Measurements from ENCODE around the gene PHKA2.

The PHKA2 gene

DNA sequence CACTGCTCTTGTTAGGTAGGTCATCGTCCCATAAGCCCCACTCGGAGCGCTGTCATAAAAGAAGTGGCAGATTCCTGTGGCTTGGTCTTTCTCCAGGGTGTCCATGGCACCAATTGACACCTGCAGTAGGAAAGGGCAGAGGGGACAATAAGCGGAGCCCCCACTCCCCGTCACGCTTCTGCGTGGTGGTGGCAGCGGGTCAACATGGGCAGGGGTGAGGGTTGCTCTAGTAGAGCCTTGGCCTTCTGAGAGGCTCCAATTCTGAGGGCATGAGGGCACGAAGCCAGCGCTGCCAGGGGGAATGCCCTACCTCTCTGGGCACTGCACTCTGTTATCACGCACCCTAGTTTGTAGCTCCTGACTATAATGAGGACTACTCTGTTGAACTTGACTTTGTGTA is 90.4 kb downstream of the PHKA2 start:
- CTCF ChIA-PET = interaction anchor here (1.4 kb wide), 1 partner anchor 10 kb away, joined by 3 read pairs; no protein-coding TSS in a partner anchor
- TF ChIP-seq, protein P1, sequence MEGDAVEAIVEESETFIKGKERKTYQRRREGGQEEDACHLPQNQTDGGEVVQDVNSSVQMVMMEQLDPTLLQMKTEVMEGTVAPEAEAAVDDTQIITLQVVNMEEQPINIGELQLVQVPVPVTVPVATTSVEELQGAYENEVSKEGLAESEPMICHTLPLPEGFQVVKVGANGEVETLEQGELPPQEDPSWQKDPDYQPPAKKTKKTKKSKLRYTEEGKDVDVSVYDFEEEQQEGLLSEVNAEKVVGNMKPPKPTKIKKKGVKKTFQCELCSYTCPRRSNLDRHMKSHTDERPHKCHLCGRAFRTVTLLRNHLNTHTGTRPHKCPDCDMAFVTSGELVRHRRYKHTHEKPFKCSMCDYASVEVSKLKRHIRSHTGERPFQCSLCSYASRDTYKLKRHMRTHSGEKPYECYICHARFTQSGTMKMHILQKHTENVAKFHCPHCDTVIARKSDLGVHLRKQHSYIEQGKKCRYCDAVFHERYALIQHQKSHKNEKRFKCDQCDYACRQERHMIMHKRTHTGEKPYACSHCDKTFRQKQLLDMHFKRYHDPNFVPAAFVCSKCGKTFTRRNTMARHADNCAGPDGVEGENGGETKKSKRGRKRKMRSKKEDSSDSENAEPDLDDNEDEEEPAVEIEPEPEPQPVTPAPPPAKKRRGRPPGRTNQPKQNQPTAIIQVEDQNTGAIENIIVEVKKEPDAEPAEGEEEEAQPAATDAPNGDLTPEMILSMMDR (IDR thresholded peaks at IDR 0.05; ENCODE audit: control extremely low read depth, extremely low read depth, low read depth, missing control alignments) = no peak
- POLR2A ChIA-PET = no interaction called here
- no peak for DNase-seq (ENCODE audit: extremely low spot score)

DNA sequence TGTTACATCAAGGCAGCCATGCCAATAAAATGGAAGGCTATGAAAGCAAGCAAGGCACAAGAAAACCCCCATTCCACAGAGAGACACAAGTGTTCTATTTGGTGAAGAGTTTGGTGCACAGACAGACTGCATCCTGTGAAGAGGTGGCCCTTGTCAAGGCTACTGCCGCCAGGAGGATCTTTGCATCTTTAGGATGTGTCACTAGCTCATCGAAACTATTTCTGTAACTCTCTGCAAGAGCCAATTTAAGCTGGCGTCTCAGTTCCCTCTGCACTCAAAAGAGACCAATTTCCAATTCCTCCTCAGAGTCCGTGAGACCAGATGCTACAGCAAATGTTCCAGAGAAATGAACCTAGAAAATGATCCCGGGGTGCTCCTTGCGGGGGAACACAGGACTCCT is 91.0 kb downstream of the PHKA2 start:
- CTCF ChIA-PET = no interaction called here
- TF ChIP-seq, protein P1 (IDR thresholded peaks at IDR 0.05; ENCODE audit: control extremely low read depth, extremely low read depth, low read depth, missing control alignments) = no peak
- DNase-seq (ENCODE audit: extremely low spot score) = no peak
- POLR2A ChIA-PET = no interaction called here

DNA sequence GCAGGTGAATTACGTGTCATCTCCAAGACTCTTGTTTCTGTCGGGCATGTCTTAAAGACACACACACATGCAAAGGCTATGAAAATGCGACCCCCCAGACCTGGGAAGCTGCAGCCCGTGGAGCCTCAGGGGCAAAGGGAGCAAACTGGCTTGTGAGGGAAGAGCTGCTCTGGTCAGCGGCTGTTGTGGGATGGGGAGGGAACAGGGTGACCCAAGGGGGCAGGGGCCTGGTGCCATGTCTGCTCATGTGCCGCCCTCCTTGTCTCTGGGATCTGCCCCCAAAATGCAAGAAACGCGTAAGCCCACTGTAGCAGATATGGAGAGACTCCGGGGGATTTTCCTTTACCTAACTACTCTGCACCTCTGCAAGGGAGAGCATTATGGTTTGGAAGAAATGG is 92.4 kb downstream of the PHKA2 start:
- no peak for DNase-seq (ENCODE audit: extremely low spot score)
- ChIA-PET CTCF (no interaction called here), POLR2A (no interaction called here)
- TF ChIP-seq, protein P1 (IDR thresholded peaks at IDR 0.05; ENCODE audit: control extremely low read depth, extremely low read depth, low read depth, missing control alignments) = no peak

DNA sequence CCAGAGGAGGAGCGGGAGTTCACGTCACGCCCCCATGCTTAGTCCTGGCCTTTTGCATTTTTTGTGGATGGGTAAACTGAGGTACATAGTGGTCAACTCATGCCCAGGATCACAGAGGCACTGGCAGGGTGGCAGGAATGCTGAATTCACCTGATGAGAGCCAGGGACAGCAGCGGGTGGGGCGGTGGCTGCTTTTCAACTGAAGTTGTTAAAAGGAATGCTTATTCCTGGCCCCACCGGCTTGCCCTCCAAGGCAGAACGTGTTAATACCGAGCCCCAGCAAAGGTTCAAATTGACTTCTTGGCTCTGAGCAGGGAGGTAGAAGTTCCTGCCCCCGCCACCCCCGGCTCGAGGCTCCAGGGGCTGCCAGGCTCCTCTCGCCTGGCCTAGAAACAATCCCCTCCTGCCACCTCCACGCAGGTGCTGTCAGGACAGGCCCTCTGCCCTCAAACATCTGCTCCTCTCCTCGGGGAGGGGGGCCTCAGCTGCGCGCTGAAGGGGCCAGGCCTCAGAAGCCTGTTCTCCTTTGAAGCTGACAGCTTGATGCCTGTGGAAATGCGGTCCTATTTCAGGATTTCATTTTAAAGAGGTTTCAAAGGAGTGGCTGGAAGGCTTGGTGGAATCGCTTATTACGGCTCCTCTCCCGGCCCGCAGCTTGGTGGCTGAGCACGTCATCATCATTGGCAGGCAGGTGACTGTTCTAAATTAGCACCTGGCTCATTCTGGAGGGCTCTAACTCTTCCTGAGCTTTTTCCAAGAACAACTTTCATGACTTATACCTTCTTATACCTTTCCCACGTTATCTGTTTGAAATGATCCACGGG is 93.0 kb downstream of the PHKA2 start:
- CTCF ChIA-PET = no interaction called here
- POLR2A ChIA-PET = no interaction called here
- TF ChIP-seq, protein P1 (IDR thresholded peaks at IDR 0.05; ENCODE audit: control extremely low read depth, extremely low read depth, low read depth, missing control alignments) = no peak
- no peak for DNase-seq (ENCODE audit: extremely low spot score)

DNA sequence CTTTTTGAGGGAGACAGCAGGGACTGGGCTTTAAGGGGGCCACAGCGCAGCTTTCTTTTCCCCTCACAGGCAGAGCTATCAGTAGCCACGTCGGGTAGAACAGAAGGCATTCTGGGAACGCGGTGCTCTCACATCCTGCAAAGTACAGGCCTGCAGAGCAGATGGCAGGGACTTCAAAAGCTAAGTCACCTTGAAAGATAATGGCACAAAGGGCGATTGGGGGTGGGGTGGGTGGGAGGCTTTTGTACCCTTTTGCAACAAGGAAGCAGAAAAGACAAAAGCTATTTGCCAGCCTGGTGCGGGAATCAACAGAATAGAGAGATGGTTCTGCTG is 93.9 kb downstream of the PHKA2 start:
- ChIA-PET POLR2A (no interaction called here), CTCF (no interaction called here)
- no peak for DNase-seq (ENCODE audit: extremely low spot score)
- TF ChIP-seq, protein P1 (IDR thresholded peaks at IDR 0.05; ENCODE audit: control extremely low read depth, extremely low read depth, low read depth, missing control alignments) = no peak

DNA sequence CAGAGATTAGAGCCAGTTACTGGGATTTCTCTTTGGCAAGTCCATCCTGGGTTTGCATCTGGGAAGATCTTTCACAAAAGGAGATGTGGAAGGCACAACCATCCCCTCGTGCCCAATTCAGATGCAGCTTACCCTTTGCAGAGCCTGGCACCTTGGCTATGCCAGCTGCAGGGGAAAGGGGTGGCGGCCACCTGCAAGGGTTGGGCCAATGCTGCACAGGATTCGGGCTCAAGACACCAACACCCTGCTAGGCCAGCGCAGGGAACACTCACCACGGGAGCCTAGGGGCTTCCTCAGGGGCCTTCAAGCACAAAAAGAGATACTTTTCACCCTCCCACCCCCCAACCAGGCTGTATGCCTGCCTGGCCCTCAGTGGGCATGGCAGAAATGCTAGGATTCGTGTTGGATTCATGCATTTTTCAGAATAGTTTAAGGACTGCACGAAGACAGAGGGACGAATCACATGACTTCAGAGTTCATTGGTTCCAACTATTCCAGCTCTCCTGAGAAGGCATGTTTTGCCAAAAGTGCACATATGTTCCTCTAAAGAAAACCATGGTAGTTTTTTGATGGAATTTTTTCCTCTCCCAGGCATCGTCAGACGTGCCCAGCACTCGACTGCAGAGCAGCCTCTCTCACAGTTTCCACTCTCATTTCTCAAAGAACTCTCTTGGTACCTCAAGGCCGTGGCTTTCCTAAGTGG is 94.4 kb downstream of the PHKA2 start:
- no peak for DNase-seq (ENCODE audit: extremely low spot score)
- TF ChIP-seq, protein P1 (IDR thresholded peaks at IDR 0.05; ENCODE audit: control extremely low read depth, extremely low read depth, low read depth, missing control alignments) = no peak
- CTCF ChIA-PET = no interaction called here
- POLR2A ChIA-PET = no interaction called here

Measured in GM10248 (cell line).